H9 (cell line): ENCODE measurements around the gene PTEN. TPM values are rescaled to one million over a fixed set of nuclear protein-coding genes. Genes with fewer than 3 reads are reported as not detected.
A peak's percentile ranks its signal among the peaks of the same experiment; 100 is the strongest.
"Not testable (repeated sequence)": the region's sequence is repeated elsewhere in the genome, so short reads cannot be mapped to it uniquely, and the experiment has no call there.

Experiments used
- DNase-seq: peaks from one replicate; pipeline ENCODE4 v3.0.0-alpha.2; 2017
- H2AFZ ChIP-seq: one replicate; pipeline ENCODE4 v1.6.1; 2013; ENCODE audit warnings: mild to moderate bottlenecking, low read length, control low read depth, moderate library complexity
- H2AK5ac ChIP-seq: 2 replicates; pipeline ENCODE4 v1.6.1; 2013; ENCODE audit warnings: low read length, control low read depth, mixed read lengths; ENCODE audit not compliant: insufficient read length
- H2BK120ac ChIP-seq: one replicate; pipeline ENCODE4 v1.6.1; 2013; ENCODE audit warnings: low read depth, mild to moderate bottlenecking, low read length, control low read depth, inconsistent platforms; ENCODE audit not compliant: poor library complexity, severe bottlenecking
- H2BK12ac ChIP-seq: 2 replicates; pipeline ENCODE4 v1.6.1; 2013; ENCODE audit warnings: low read length, control low read depth, mixed read lengths, low read depth; ENCODE audit not compliant: insufficient read length
- H2BK15ac ChIP-seq: 2 replicates; pipeline ENCODE4 v1.6.1; 2013; ENCODE audit warnings: low read depth, low read length, control low read depth
- H2BK20ac ChIP-seq: one replicate; pipeline ENCODE4 v1.6.1; 2013; ENCODE audit warnings: low read depth, mild to moderate bottlenecking, low read length, control low read depth, inconsistent platforms; ENCODE audit not compliant: poor library complexity, severe bottlenecking
- H2BK5ac ChIP-seq: 2 replicates; pipeline ENCODE4 v1.6.1; 2013; ENCODE audit warnings: low read length, control low read depth, mixed read lengths; ENCODE audit not compliant: insufficient read length
- H3K14ac ChIP-seq: 2 replicates; pipeline ENCODE4 v1.6.1; 2013; ENCODE audit warnings: low read length, control low read depth; ENCODE audit not compliant: insufficient read depth
- H3K18ac ChIP-seq: 2 replicates; pipeline ENCODE4 v1.6.1; 2013; ENCODE audit warnings: low read depth, mild to moderate bottlenecking, mixed read lengths, low read length, control low read depth; ENCODE audit not compliant: insufficient read length
- H3K23ac ChIP-seq: 2 replicates; pipeline ENCODE4 v1.6.1; 2013; ENCODE audit warnings: low read length, control low read depth, mixed read lengths, low read depth; ENCODE audit not compliant: insufficient read length
- H3K23me2 ChIP-seq: 2 replicates; pipeline ENCODE4 v1.6.1; 2013; ENCODE audit warnings: low read depth, mild to moderate bottlenecking, mixed read lengths, low read length, control low read depth; ENCODE audit not compliant: insufficient read length, poor library complexity, severe bottlenecking
- H3K27ac ChIP-seq: 2 replicates; pipeline ENCODE4 v1.5.1; 2013; ENCODE audit warnings: low read length, control low read depth, mixed read lengths, low read depth; ENCODE audit not compliant: insufficient read length
- H3K27me3 ChIP-seq: 2 replicates; pipeline ENCODE4 v1.6.1; 2013; ENCODE audit warnings: low read length, control low read depth, inconsistent platforms; ENCODE audit not compliant: insufficient read depth
- H3K4ac ChIP-seq: 2 replicates; pipeline ENCODE4 v1.6.1; 2013; ENCODE audit warnings: low read depth, mild to moderate bottlenecking, control low read depth, inconsistent platforms, low read length, moderate library complexity
- H3K4me1 ChIP-seq: 2 replicates; pipeline ENCODE4 v1.6.1; 2013; ENCODE audit warnings: low read length, control low read depth, inconsistent platforms; ENCODE audit not compliant: insufficient read depth
- H3K4me2 ChIP-seq: 2 replicates; pipeline ENCODE4 v1.6.1; 2013; ENCODE audit warnings: low read length, control low read depth, mixed read lengths; ENCODE audit not compliant: insufficient read length, insufficient read depth
- H3K56ac ChIP-seq: 2 replicates; pipeline ENCODE4 v1.6.1; 2013; ENCODE audit warnings: low read depth, mild to moderate bottlenecking, mixed read lengths, low read length, control low read depth; ENCODE audit not compliant: insufficient read length
- H3K79me1 ChIP-seq: 2 replicates; pipeline ENCODE4 v1.6.1; 2013; ENCODE audit warnings: low read depth, mild to moderate bottlenecking, moderate library complexity, low read length, control low read depth, inconsistent platforms; ENCODE audit not compliant: insufficient read depth, poor library complexity, severe bottlenecking
- H3K79me2 ChIP-seq: 2 replicates; pipeline ENCODE4 v1.6.1; 2013; ENCODE audit warnings: low read length, control low read depth, inconsistent platforms; ENCODE audit not compliant: insufficient read depth
- H3K9ac ChIP-seq: 2 replicates; pipeline ENCODE4 v1.6.1; 2013; ENCODE audit warnings: low read length, control low read depth, mixed read lengths; ENCODE audit not compliant: insufficient read length; ENCODE audit errors: extremely low read depth
- H3K9me3 ChIP-seq: one replicate; pipeline ENCODE4 v1.6.1; 2013; ENCODE audit warnings: low read depth, low read length, inconsistent platforms; ENCODE audit not compliant: control insufficient read depth
- H3T11ph ChIP-seq: one replicate; pipeline ENCODE4 v1.6.1; 2013; ENCODE audit warnings: mild to moderate bottlenecking, low read length, control low read depth, inconsistent platforms
- H4K20me1 ChIP-seq: one replicate; pipeline ENCODE4 v1.6.1; 2013; ENCODE audit not compliant: control insufficient read depth, insufficient read length, insufficient read depth
- H4K5ac ChIP-seq: 2 replicates; pipeline ENCODE4 v1.6.1; 2013; ENCODE audit warnings: low read depth, mild to moderate bottlenecking, mixed read lengths, low read length, control low read depth; ENCODE audit not compliant: insufficient read length
- H4K8ac ChIP-seq: replicated peaks from 2 replicates; pipeline ENCODE4 v1.6.1; 2013; ENCODE audit warnings: low read length, control low read depth, mixed read lengths, low read depth; ENCODE audit not compliant: insufficient read length
- H4K91ac ChIP-seq: 2 replicates; pipeline ENCODE4 v1.6.1; 2013; ENCODE audit warnings: low read depth, mild to moderate bottlenecking, moderate library complexity, mixed read lengths, low read length, control low read depth; ENCODE audit not compliant: insufficient read length
- H3K27ac Mint-ChIP-seq, 3 experiments: 2 replicates in 2 of 3; 3 replicates in 1 of 3; pipeline ENCODE4 v1.8.0; 2020 to 2021; ENCODE audit warnings: mixed read lengths in 3 of 3, mild to moderate bottlenecking in 1 of 3, moderate library complexity in 1 of 3
- H3K27me3 Mint-ChIP-seq: 2 replicates; pipeline ENCODE4 v1.8.0; 2021; ENCODE audit warnings: low read depth, mild to moderate bottlenecking, moderate library complexity, mixed read lengths
- H3K36me3 Mint-ChIP-seq, 3 experiments: 2 replicates in 2 of 3; 3 replicates in 1 of 3; pipeline ENCODE4 v1.8.0; 2020 to 2021; ENCODE audit warnings: low read depth in 3 of 3, mixed read lengths in 3 of 3; ENCODE audit not compliant: insufficient read depth in 1 of 3
- H3K4me1 Mint-ChIP-seq, 2 experiments: 2 replicates each; pipeline ENCODE4 v1.8.0; 2020; ENCODE audit warnings: mixed read lengths in 2 of 2
- H3K4me3 Mint-ChIP-seq, 2 experiments: 2 replicates in 1 of 2; 3 replicates in 1 of 2; pipeline ENCODE4 v1.8.0; 2020 to 2021; ENCODE audit warnings: mild to moderate bottlenecking in 2 of 2, mixed read lengths in 2 of 2, moderate library complexity in 1 of 2
- H3K9me3 Mint-ChIP-seq, 2 experiments: 2 replicates in 1 of 2; 3 replicates in 1 of 2; pipeline ENCODE4 v1.8.0; 2020; ENCODE audit warnings: mild to moderate bottlenecking in 2 of 2, mixed read lengths in 2 of 2, moderate library complexity in 1 of 2
- WGBS: extraction: QIAGEN DNeasy Blood & Tissue Kit; methylation state at CpG from one replicate; pipeline ENCODE4 v1.1.7; 2013; ENCODE audit warnings: missing lambda C conversion rate, low lambda C conversion rate, mixed read lengths; ENCODE audit not compliant: insufficient read length; ENCODE audit errors: extremely low coverage; 5-methylcytosine and 5-hydroxymethylcytosine counted together
- total RNA-seq: library from RNA; stranded (reverse); gene quantifications from 2 replicates; pipeline ENCODE4 v1.2.1, GENCODE V29; 2021
- TF ChIP-seq, protein P1 (sequence below): fragments of 200-600 bp; sonication (generic); conservative IDR thresholded peaks from 3 replicates; pipeline ENCODE4 v1.8.0; 2021; ENCODE audit warnings: antibody characterized with exemption, mild to moderate bottlenecking

PTEN gene
- total RNA-seq, 1 experiment from 2014 or later = 52.8 TPM

DNA sequence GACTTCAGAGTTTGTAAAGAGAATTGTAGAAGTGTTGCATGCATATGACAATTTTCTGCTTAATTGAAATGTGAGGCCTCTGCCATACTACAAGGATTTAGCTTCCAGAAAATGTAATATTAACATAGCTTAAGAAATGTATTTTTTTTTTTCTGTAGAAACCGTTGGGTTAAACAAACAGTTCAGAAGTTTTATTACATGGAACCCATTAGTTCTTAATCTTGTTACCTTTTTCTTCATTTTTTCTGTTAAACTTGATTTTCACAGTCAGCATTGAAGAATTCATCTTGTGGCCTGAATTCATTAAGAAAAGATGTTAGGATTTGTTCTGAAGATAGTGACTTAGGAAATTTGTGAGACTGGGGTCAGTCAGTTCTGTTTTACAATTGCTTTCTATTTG, 4.9 kb downstream of the PTEN start:
- H3K27ac Mint-ChIP-seq = peak overlapping the region in 2 of 3 experiments; percentile 13 to 68; a peak in 2 of 7 replicates
- H3K9me3 ChIP-seq = no peaks in the 10 kb centered on the region
- H3T11ph ChIP-seq = no peak overlapping the region
- peaks cover 3 to 6% (median 4%) of the 10 kb centered on the region in 3 experiments; a peak in 4 of 7 replicates for H3K36me3 Mint-ChIP-seq
- no peak overlapping the region for H2BK15ac ChIP-seq
- no peak overlapping the region for H4K91ac ChIP-seq
- no peaks in the 10 kb centered on the region for H4K20me1 ChIP-seq
- H3K23ac ChIP-seq = no peak overlapping the region
- H3K27ac ChIP-seq = no peak overlapping the region
- H3K79me1 ChIP-seq = peaks cover 6% of the 10 kb centered on the region
- no CpG with 5 or more reads among the region's 1 CpG for WGBS
- H3K9me3 Mint-ChIP-seq = no peaks in the 10 kb centered on the region; a peak in 1 of 5 replicates
- peak overlapping the region; percentile 8 to 67 for H3K4me3 Mint-ChIP-seq
- no peak for DNase-seq
- H2BK5ac ChIP-seq = no peak overlapping the region
- H3K14ac ChIP-seq = no peak overlapping the region
- no peaks in the 10 kb centered on the region for H3K27me3 ChIP-seq
- H2AFZ ChIP-seq = no peak overlapping the region
- no peaks in the 10 kb centered on the region for H3K27me3 Mint-ChIP-seq
- no peak overlapping the region for H3K56ac ChIP-seq
- H3K9ac ChIP-seq = no peak overlapping the region
- H4K8ac ChIP-seq = no peak overlapping the region
- no peak overlapping the region for H2AK5ac ChIP-seq
- no peak overlapping the region for H3K4ac ChIP-seq
- peaks cover 31 to 41% of the 10 kb centered on the region in 2 experiments for H3K4me1 Mint-ChIP-seq
- peaks cover 4% of the 10 kb centered on the region for H3K23me2 ChIP-seq
- no peaks in the 10 kb centered on the region; the same call in 1 of the 2 replicates for H3K4me1 ChIP-seq
- no peak overlapping the region for H3K18ac ChIP-seq
- H3K79me2 ChIP-seq = peaks cover 38% of the 10 kb centered on the region; the same call in 1 of the 2 replicates
- H3K4me2 ChIP-seq = no peak overlapping the region
- no peak overlapping the region for H4K5ac ChIP-seq
- no peak overlapping the region for H2BK120ac ChIP-seq
- TF ChIP-seq, protein P1, sequence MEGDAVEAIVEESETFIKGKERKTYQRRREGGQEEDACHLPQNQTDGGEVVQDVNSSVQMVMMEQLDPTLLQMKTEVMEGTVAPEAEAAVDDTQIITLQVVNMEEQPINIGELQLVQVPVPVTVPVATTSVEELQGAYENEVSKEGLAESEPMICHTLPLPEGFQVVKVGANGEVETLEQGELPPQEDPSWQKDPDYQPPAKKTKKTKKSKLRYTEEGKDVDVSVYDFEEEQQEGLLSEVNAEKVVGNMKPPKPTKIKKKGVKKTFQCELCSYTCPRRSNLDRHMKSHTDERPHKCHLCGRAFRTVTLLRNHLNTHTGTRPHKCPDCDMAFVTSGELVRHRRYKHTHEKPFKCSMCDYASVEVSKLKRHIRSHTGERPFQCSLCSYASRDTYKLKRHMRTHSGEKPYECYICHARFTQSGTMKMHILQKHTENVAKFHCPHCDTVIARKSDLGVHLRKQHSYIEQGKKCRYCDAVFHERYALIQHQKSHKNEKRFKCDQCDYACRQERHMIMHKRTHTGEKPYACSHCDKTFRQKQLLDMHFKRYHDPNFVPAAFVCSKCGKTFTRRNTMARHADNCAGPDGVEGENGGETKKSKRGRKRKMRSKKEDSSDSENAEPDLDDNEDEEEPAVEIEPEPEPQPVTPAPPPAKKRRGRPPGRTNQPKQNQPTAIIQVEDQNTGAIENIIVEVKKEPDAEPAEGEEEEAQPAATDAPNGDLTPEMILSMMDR = no peak
- H2BK20ac ChIP-seq = no peak overlapping the region
- H2BK12ac ChIP-seq = no peak overlapping the region

DNA sequence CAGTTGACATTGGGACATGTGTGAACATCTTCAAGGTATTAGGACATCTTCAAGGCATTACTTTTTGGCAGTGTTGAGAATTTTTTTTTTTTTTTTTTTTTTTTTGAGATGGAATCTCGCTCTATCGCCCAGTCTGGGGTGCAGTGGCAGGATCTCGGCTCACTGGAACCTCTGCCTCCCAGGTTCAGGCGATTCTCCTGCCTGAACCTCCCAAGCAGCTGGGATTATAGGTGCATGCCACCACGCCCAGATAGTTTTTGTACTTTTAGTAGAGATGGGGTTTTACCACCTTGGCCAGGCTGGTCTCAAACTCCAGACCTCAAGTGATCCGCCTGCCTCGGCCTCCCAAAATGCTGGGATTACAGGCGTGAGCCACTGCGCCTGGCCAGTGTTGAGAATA, 5.7 kb downstream of the PTEN start:
- no CpG with 5 or more reads among the region's 9 CpGs for WGBS
- not testable (repeated sequence) for H3K9ac ChIP-seq, H3K27me3 Mint-ChIP-seq, H4K8ac ChIP-seq, H3K27ac Mint-ChIP-seq, H2AFZ ChIP-seq, H2BK5ac ChIP-seq, H3K9me3 Mint-ChIP-seq, H3K23ac ChIP-seq, H2AK5ac ChIP-seq, H3K9me3 ChIP-seq, H3K23me2 ChIP-seq, H4K20me1 ChIP-seq, H3K27ac ChIP-seq, H3T11ph ChIP-seq, H3K4me1 ChIP-seq, H3K4ac ChIP-seq, H3K56ac ChIP-seq, H4K5ac ChIP-seq, H3K4me2 ChIP-seq, H2BK120ac ChIP-seq, H2BK20ac ChIP-seq, DNase-seq, H2BK12ac ChIP-seq, H3K36me3 Mint-ChIP-seq, H3K27me3 ChIP-seq, H4K91ac ChIP-seq, H3K14ac ChIP-seq, H2BK15ac ChIP-seq, H3K79me1 ChIP-seq, H3K18ac ChIP-seq
- H3K4me1 Mint-ChIP-seq = peaks cover 38 to 47% of the 10 kb centered on the region in 2 experiments
- peak overlapping the region in 1 of 2 experiments; percentile 14; a peak in 1 of 5 replicates for H3K4me3 Mint-ChIP-seq
- peaks cover 43% of the 10 kb centered on the region; the same call in 1 of the 2 replicates for H3K79me2 ChIP-seq
